Mononuclear cell (primary cell): ENCODE results near the gene CUL7. TPM values are rescaled to one million over a fixed set of nuclear protein-coding genes. Genes with fewer than 3 reads are reported as not detected.
"Not testable (repeated sequence)": the region's sequence is repeated elsewhere in the genome, so short reads cannot be mapped to it uniquely, and the experiment has no call there.

ENCODE experiments used
- H3K27me3 ChIP-seq: 2 replicates; pipeline ENCODE4 v1.6.0; 2011; ENCODE audit warnings: low read length, control low read depth; ENCODE audit not compliant: insufficient read depth
- H3K4me1 ChIP-seq: 2 replicates; pipeline ENCODE4 v1.5.1; 2011; ENCODE audit warnings: mild to moderate bottlenecking, low read length, control low read depth; ENCODE audit not compliant: insufficient read depth
- H3K4me3 ChIP-seq: 2 replicates; pipeline ENCODE4 v1.5.1; 2011; ENCODE audit warnings: mild to moderate bottlenecking, low read length, moderate library complexity
- H3K9me3 ChIP-seq: 2 replicates; pipeline ENCODE4 v1.5.1; 2011; ENCODE audit warnings: low read depth, mild to moderate bottlenecking, control low read depth, low read length
- total RNA-seq: library from RNA; depleted of rRNA; stranded (reverse); fragments of >200 nt; gene quantifications from one replicate; pipeline ENCODE4 v1.2.3, GENCODE V29; 2012

CUL7 gene
- total RNA-seq, 1 donor, result 2.7 TPM

- H3K4me1 ChIP-seq, result peaks cover 41% of the 10 kb centered on the region
- no peak overlapping the region for H3K4me3 ChIP-seq
- no peaks in the 10 kb centered on the region for H3K9me3 ChIP-seq
- no peaks in the 10 kb centered on the region for H3K27me3 ChIP-seq
Measured at GRCh38 chr6:43020052-43020705, 33.5 kb downstream of the CUL7 start.

DNA sequence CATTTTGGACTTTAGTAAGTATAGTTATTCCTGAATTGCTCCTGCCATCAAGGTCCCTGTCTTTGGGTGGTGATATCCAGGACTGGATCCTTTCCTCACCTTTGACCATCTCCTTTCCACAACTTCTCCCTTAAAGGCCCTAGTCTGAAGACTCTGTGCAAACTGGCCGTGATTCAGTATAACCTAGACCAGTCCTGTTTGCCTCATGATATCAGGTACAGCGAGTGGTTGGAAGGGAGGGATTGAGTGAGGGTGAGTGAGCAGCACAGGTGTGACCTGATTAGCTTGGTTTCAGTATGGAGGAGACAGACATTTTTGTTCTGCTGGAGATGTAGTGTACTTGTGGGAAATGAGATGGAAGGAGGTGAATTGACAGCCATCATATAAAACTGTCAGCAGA, 34.5 kb downstream of the CUL7 start:
- H3K9me3 ChIP-seq, result no peaks in the 10 kb centered on the region
- no peaks in the 10 kb centered on the region for H3K27me3 ChIP-seq
- peaks cover 50% of the 10 kb centered on the region for H3K4me1 ChIP-seq
- H3K4me3 ChIP-seq, result no peak overlapping the region

DNA sequence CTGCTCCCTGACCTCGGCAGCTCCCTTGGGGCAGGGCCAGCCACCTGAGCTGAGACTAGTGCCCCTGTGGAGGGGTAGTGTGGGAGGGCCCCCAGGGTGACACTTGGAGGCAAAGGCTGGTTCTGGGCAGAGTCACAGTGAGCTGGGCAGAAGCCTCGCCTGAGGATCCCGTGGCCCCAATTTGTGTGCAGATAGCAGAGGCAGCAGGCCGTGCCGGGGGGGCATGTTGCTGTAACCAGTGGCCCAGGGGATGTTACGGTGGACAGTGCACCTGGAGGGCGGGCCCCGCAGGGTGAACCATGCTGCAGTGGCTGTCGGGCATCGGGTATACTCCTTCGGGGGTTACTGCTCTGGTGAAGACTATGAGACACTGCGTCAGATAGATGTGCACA, 36.7 kb downstream of the CUL7 start:
- Histone ChIP-seq H3K9me3 (no peaks in the 10 kb centered on the region), H3K4me1 (peaks cover 49% of the 10 kb centered on the region), H3K4me3 (no peak overlapping the region), H3K27me3 (no peaks in the 10 kb centered on the region)

GRCh38 chr6:43016176-43016942, 37.3 kb downstream of the CUL7 start:
- no peaks in the 10 kb centered on the region for H3K9me3 ChIP-seq
- no peaks in the 10 kb centered on the region for H3K27me3 ChIP-seq
- H3K4me1 ChIP-seq, result peaks cover 50% of the 10 kb centered on the region
- H3K4me3 ChIP-seq, result no peak overlapping the region

DNA sequence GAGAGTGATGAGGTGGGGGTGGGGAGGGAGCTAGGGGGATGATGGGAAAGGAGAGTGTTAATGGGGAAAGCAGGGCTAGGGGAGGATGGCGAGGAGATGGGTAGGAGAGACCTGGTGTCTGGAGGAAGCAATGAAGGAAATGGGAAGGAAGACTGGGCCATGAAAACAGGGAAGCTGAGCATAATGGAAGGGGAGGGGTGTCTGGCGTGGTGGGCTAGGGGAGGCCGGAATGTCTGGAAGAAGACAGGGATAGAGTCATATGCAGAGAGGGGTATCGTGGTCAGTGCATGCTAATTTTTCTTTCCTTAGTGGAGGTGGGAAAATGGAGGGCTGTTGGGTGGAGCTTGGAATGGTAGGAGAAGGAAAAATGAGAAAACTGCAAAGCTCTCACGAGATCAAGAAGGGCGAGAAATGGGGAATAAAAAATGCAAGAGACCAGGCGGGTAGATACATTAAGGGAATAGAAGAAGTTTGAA, 39.2 kb downstream of the CUL7 start:
- H3K27me3 ChIP-seq, result no peaks in the 10 kb centered on the region
- H3K9me3 ChIP-seq, result no peaks in the 10 kb centered on the region
- peaks cover 41% of the 10 kb centered on the region for H3K4me1 ChIP-seq
- H3K4me3 ChIP-seq, result peak overlapping the region; percentile 54

DNA sequence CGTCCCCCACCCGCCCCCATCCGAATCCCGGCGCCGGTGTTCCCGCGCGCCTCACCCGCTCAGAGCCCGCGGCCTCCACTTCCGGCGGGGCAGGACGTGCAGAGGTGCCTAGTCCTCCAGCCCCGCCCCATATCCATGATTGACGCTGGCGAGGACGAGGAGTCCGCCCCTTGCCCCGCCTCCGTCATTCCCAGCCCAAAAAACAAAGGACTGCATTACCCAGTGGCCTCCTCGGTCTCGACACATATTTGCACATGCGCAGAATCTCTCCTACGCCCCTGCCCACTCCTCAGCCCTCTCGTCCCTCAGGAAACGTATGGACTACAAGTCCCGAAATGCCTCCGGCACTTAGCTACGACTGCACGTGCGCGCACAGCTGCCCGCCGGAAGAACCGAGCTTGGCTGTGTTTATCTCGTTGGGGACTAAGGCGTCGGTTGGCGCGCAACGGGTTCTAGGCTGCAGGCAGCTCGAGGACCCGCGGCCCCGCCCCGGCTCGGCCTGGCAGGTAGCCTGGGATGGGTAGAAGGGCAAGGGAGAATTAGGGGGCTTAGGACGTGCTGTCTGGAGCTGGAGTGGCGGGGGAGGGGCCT, 39.7 kb downstream of the CUL7 start, which contains the start of the genes KLHDC3 and MEA1:
KLHDC3 (plus strand) TSS at position 407 of the 591 bp plus-strand sequence. CDS start 2,944 bp downstream, outside the sequence.
MEA1 (minus strand) TSS at position 104 of the 591 bp plus-strand sequence. CDS start 133 bp downstream, outside the sequence.
- Histone ChIP-seq H3K9me3 (no peaks in the 10 kb centered on the region), H3K4me3 (peak within 1 kb of the TSS; percentile 54), H3K27me3 (no peaks in the 10 kb centered on the region), H3K4me1 (peaks cover 41% of the 10 kb centered on the region)

DNA sequence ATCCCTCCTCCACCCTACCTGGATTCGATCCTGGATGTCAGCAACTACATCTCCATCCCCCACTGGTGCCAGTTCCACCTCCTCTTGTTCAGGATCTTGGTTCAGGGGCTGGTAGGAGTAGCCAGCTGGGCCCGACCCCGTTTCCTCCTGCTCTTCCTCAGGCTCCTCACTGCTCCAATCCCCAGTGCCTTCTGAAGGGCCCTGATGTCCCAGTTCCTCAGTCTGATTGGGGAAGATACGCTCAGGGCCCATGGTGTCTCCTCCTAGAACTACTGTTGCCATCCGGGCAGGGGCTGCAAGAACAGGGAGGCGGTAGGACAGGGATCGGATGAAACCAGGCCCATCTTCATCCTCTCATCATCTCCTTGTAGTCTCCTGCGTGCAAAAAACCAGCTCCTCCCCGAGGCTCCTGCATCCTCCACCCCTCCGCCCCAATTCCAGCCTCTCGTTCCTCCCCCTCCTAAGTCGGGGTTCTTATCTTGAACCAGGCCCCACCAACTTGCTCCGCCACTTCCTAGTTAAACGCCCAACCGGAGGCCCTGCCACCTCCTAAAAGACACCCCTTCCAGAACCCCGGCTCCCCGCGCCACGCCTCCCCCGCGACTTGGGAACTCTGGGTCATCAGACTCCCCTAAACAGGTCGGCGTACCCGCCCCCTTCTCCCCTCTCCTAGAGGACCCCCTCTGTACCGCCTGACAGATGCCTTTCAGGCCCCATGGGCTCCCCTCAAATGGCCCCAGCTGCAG, 40.4 kb downstream of the CUL7 start:
- Histone ChIP-seq H3K9me3 (no peaks in the 10 kb centered on the region), H3K4me1 (peaks cover 41% of the 10 kb centered on the region), H3K4me3 (peak overlapping the region; percentile 54), H3K27me3 (no peaks in the 10 kb centered on the region)

GRCh38 chr6:43012364-43012763, 41.3 kb downstream of the CUL7 start:
- Histone ChIP-seq H3K4me3 (no peak overlapping the region), H3K27me3 (no peaks in the 10 kb centered on the region), H3K4me1 (peaks cover 41% of the 10 kb centered on the region), H3K9me3 (no peaks in the 10 kb centered on the region)

GRCh38 chr6:43011207-43011606, 42.4 kb downstream of the CUL7 start:
- Histone ChIP-seq H3K4me3 (no peak overlapping the region), H3K9me3 (no peaks in the 10 kb centered on the region), H3K4me1 (peaks cover 35% of the 10 kb centered on the region), H3K27me3 (no peaks in the 10 kb centered on the region)

- H3K27me3 ChIP-seq, result no peaks in the 10 kb centered on the region
- no peak overlapping the region for H3K4me3 ChIP-seq
- H3K9me3 ChIP-seq, result no peaks in the 10 kb centered on the region
- peaks cover 16% of the 10 kb centered on the region for H3K4me1 ChIP-seq
Measured at GRCh38 chr6:43009124-43009523, 44.5 kb downstream of the CUL7 start.

- H3K9me3 ChIP-seq, result no peaks in the 10 kb centered on the region
- H3K4me1 ChIP-seq, result peaks cover 3% of the 10 kb centered on the region
- H3K4me3 ChIP-seq, result no peak overlapping the region
- no peaks in the 10 kb centered on the region for H3K27me3 ChIP-seq
Measured at GRCh38 chr6:43007126-43007525, 46.5 kb downstream of the CUL7 start.

DNA sequence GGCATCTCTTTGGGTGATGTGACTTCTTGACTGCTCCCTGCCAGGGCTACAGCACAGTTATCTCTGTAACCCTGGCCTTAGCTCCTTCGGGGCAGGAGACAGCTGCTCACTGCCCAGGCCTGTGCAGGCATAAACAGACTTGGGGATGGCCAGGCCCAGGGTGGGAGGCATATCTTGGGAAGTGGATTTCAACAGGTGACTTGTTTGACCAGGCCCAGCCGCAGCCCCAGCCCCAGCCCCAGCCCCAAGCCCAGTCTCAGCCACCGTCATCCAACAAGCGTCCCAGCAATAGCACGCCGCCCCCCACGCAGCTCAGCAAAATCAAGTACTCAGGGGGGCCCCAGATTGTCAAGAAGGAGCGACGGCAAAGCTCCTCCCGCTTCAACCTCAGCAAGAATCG, 47.4 kb downstream of the CUL7 start:
- Histone ChIP-seq H3K4me3 (no peak overlapping the region), H3K4me1 (no peaks in the 10 kb centered on the region), H3K9me3 (no peaks in the 10 kb centered on the region), H3K27me3 (no peaks in the 10 kb centered on the region)

GRCh38 chr6:43005844-43006243, 47.8 kb downstream of the CUL7 start:
- no peaks in the 10 kb centered on the region for H3K4me1 ChIP-seq
- no peak overlapping the region for H3K4me3 ChIP-seq
- H3K9me3 ChIP-seq, result no peaks in the 10 kb centered on the region
- no peaks in the 10 kb centered on the region for H3K27me3 ChIP-seq

GRCh38 chr6:43001843-43002242, 51.8 kb downstream of the CUL7 start:
- H3K27me3 ChIP-seq, result no peaks in the 10 kb centered on the region
- no peaks in the 10 kb centered on the region for H3K9me3 ChIP-seq
- H3K4me1 ChIP-seq, result no peaks in the 10 kb centered on the region
- H3K4me3 ChIP-seq, result no peak overlapping the region

GRCh38 chr6:42998205-42998604, 55.4 kb downstream of the CUL7 start:
- H3K4me3 ChIP-seq, H3K4me1 ChIP-seq: not testable (repeated sequence)

More at GRCh38 chr6:42998205-42998604, 55.4 kb downstream of the CUL7 start:
- not testable (repeated sequence) for H3K9me3 ChIP-seq, H3K27me3 ChIP-seq
